Measurements from ENCODE around the gene LCMT1. TPM values are rescaled to one million over a fixed set of nuclear protein-coding genes. Genes with fewer than 3 reads are reported as not detected.
"Not testable (repeated sequence)": the region's sequence is repeated elsewhere in the genome, so short reads cannot be mapped to it uniquely, and the experiment has no call there.

LCMT1 gene
- total RNA-seq, 4 donors from 2014 or later: 26.8 to 42.6 (median 29.8) TPM

DNA sequence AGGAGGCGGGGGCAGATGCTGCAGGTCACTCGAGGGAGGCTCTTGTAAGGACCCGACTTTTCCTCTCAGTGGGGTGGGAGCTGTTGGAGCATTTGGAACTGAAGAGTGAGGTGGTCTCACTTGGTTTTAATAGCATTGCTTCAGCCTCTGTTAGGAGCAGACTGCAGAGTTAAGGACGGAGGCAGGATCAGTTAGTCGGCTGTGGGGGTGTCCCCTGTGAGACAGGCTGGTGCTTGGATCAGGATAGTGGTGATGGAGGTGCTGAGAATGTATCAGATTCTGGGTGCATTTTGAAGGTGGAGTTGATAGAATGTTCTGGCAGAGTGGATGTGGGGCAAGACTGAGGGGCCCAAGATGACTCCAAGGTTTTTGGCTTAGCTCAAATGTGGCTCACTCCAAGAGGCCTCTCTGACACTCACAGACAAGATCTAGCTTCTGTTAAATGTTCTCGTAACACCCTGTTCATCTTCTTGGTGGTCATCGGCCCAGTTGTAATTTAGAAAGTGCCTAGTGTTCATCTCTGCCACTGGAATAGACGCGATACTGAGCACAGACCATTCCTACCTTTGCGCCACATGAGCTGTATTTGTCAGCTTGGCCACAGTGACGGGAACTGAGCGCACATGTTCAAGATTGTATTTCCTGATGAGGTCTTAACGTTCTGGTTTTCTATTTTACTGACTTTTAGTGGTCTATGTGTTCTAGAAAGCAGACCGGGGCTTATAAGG is 7.5 kb downstream of the LCMT1 start:
- TF ChIP-seq POLR2A (IDR thresholded peaks at IDR 0.05): no peak
- TF ChIP-seq, protein P1, sequence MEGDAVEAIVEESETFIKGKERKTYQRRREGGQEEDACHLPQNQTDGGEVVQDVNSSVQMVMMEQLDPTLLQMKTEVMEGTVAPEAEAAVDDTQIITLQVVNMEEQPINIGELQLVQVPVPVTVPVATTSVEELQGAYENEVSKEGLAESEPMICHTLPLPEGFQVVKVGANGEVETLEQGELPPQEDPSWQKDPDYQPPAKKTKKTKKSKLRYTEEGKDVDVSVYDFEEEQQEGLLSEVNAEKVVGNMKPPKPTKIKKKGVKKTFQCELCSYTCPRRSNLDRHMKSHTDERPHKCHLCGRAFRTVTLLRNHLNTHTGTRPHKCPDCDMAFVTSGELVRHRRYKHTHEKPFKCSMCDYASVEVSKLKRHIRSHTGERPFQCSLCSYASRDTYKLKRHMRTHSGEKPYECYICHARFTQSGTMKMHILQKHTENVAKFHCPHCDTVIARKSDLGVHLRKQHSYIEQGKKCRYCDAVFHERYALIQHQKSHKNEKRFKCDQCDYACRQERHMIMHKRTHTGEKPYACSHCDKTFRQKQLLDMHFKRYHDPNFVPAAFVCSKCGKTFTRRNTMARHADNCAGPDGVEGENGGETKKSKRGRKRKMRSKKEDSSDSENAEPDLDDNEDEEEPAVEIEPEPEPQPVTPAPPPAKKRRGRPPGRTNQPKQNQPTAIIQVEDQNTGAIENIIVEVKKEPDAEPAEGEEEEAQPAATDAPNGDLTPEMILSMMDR (IDR thresholded peaks at IDR 0.05): no peak
- Histone ChIP-seq H3K4me1 (no peaks in the 10 kb centered on the region), H3K9me3 (no peaks in the 10 kb centered on the region), H3K36me3 (no peaks in the 10 kb centered on the region), H3K4me3 (replicated peaks in 1 of 3) (no peak overlapping the region), H3K27ac (no peak overlapping the region), H3K27me3 (no peaks in the 10 kb centered on the region)
- WGBS, 2 donors: 88 to 89% methylated on average over 14 of the region's 14 CpGs
- DNase-seq: no peak
- intact Hi-C loops (cut with DNase I): loop anchor here (10.0 kb wide), 1 partner anchor 106 kb away; no protein-coding TSS in a partner anchor

DNA sequence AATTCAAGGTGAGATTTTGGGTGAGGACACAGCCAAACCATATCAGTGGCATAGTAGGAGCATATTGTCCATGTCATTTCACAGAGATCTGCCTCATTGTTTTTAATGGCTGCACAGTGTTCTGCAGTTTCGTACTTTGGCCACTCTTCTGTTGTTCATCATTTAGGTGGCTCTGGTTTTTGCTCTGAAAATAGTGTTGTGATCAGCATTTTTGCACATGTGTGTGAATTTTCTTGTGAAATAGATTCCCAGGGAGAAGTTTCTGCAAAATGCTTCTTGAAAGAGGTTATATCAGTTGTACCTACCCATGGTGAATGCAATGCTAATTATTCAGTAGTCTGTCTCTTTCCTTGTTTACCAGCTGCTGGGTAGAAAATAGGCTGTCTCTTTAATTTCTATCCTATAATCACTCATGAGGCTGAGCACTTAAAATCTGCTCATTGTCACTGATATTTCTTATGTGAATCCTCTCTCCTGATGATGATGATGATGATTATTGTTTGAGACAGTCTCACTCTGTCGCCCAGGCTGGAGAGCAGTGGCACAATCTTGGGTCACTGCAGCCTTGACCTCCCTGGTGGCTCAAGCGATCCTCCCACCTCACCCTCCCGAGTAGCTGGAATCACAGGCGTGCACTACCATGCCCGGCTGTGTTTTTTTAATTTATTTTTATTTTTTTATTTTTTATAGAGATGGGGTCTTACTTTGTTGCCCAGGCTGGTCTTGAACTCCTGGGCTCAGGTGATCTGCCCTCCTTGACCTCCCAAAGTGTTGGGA is 10.5 kb downstream of the LCMT1 start:
- TF ChIP-seq, protein P1 (IDR thresholded peaks at IDR 0.05): no peak
- Histone ChIP-seq H3K4me3 (replicated peaks in 1 of 3) (no peak overlapping the region), H3K27me3 (no peaks in the 10 kb centered on the region), H3K27ac (no peak overlapping the region), H3K4me1 (no peaks in the 10 kb centered on the region), H3K9me3 (no peaks in the 10 kb centered on the region), H3K36me3 (no peaks in the 10 kb centered on the region)
- WGBS, 2 donors: 78 to 85% methylated on average over 6 of the region's 6 CpGs
- no peak for DNase-seq
- intact Hi-C loops (cut with DNase I): no loop called here

DNA sequence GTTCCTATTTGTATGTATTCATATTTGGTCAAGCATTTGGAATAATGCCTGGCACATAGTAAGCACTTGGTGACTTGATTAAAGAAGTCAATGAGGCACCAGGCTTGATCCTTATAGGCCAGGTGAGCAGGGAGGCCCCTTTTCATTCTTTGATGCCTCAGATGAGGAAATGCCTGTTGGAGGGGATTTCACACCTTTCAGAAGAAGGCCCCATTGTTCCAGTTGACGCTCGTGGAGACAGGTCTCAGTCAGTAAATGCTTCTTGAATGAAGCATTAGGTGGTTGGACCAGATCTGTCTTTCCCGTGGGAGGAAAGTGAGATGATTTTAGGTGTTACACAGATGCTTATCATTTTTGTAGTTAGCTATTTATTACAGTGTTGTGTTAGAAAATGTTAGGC is 13.0 kb downstream of the LCMT1 start:
- peaks cover 4 to 5% of the 10 kb centered on the region in 2 donors for H3K36me3 ChIP-seq
- no peaks in the 10 kb centered on the region for H3K27me3 ChIP-seq
- DNase-seq: no peak
- 67 to 70% methylated on average over 3 of the region's 3 CpGs for WGBS, 2 donors
- H3K27ac ChIP-seq: no peak overlapping the region
- H3K4me3 ChIP-seq (replicated peaks in 1 of 3): no peak overlapping the region
- no peaks in the 10 kb centered on the region for H3K4me1 ChIP-seq
- no peaks in the 10 kb centered on the region for H3K9me3 ChIP-seq
- intact Hi-C loops (cut with DNase I): no loop called here
- TF ChIP-seq, protein P1 (IDR thresholded peaks at IDR 0.05): no peak
- no peak for TF ChIP-seq POLR2A (IDR thresholded peaks at IDR 0.05)

DNA sequence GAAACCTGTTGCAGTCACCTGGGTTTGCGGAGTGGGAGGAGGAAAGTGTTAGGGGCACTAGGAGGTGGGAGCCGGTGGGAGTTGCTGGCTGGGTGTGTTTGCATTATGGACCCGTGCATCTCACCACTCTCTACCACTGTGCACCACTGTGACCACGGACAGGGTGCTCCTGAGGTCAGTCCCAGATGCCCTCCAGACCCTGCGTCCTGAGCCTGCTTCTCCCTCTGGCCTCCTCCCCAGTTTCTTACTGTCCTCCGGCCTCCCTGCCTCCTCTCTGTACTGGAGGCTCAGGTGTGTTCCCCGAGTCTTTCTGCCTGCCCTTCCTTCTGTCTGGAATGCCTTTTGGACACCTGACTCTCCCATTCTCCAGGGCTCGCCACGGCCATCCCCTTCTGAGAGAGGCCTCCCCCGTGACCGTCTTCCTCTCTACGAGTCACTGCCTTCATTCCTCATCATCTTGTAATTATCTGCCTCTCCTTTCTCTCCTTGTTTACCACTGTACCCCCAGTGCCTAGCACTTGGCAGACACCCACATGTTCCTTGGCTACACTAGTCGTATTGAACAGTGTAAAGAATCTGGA is 14.6 kb downstream of the LCMT1 start:
- H3K36me3 ChIP-seq: peaks cover 6 to 10% of the 10 kb centered on the region in 2 donors
- not testable (repeated sequence) for DNase-seq

DNA sequence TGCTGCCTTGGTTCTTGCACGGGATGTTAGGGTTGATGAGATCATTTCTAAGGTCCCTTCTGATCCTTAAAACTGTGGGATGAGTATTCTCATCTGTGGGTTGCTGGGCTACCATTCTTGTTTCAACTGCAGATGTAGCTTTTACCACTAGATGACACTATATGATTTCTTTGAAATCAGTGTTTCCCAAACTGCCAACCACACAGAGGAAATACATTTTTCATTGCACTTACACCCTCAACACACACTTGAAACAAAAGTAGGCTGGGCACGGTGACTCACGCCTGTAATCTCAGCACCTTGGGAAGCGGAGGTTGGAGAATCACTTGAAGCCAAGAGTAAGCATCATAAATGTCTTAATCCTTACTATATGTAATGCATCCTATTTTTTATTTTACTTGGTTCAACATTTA is 15.3 kb downstream of the LCMT1 start:
- no peak for DNase-seq
- intact Hi-C loops (cut with DNase I): loop anchor here (1.0 kb wide), 1 partner anchor 73 kb away; no protein-coding TSS in a partner anchor

More for the DNA sequence above, 14.6 kb downstream of the LCMT1 start:
- not testable (repeated sequence) for H3K4me1 ChIP-seq; H3K4me3 ChIP-seq (replicated peaks in 1 of 3); H3K27me3 ChIP-seq; H3K27ac ChIP-seq; H3K9me3 ChIP-seq
- WGBS, 2 donors: 81 to 83% methylated on average over 13 of the region's 13 CpGs
- intact Hi-C loops (cut with DNase I): loop anchor here (1.0 kb wide), 1 partner anchor 72 kb away; no protein-coding TSS in a partner anchor

DNA sequence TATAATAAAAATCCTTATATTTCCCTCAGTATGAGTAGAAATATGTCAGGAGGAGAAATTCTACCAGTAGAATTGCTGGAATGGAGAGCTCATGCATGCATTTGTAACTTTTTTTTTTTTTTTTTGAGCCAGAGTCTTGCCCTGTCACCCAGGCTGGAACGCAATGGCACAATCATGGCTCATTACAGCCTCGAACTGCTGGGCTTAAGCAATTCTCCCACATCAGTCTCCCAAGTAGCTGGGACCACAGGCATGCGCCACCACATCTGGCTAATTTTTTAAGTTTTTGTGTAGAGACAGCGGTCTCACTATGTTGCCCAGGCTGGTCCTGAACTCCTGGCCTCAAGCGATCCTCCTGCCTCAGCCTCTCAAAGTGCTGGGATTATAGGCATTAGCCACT is 21.2 kb downstream of the LCMT1 start:
- intact Hi-C loops (cut with DNase I); H3K4me3 ChIP-seq (replicated peaks in 1 of 3); H3K4me1 ChIP-seq; H3K27me3 ChIP-seq; H3K27ac ChIP-seq; DNase-seq; H3K9me3 ChIP-seq: not testable (repeated sequence)
- H3K36me3 ChIP-seq: peaks cover 10 to 28% of the 10 kb centered on the region in 2 donors
- WGBS, 2 donors: 94 to 98% methylated on average over 5 of the region's 5 CpGs

More for the DNA sequence above, 15.3 kb downstream of the LCMT1 start:
- Histone ChIP-seq H3K4me3 (replicated peaks in 1 of 3) (no peak overlapping the region), H3K27me3 (no peaks in the 10 kb centered on the region), H3K27ac (no peak overlapping the region), H3K36me3 (peaks cover 6 to 10% of the 10 kb centered on the region in 2 donors), H3K9me3 (no peaks in the 10 kb centered on the region), H3K4me1 (no peaks in the 10 kb centered on the region)
- TF ChIP-seq, protein P1 (IDR thresholded peaks at IDR 0.05): peak in 4 of 6 experiments; percentile 15 to 52 (median 41)
- no peak for TF ChIP-seq POLR2A (IDR thresholded peaks at IDR 0.05)
- WGBS, 2 donors: 33 to 60% methylated on average over 4 of the region's 4 CpGs

Data from thyroid gland (tissue), 4 donors.